Gastrocnemius medialis (tissue), 4 donors: Measurements from ENCODE around the gene CDHR4.

Source experiments
- POLR2A ChIP-seq, 2 donors: fragments of 450-650 bp; IDR thresholded peaks; one replicate each; pipeline ENCODE4 v1.6.1; 2017; ENCODE audit warnings: antibody characterized with exemption in 2 of 2, mild to moderate bottlenecking in 2 of 2, moderate library complexity in 2 of 2
- TF ChIP-seq, protein P1 (sequence below), 5 experiments: fragments of 450-650 bp in 3 of 5; fragments of 200-600 bp in 2 of 5; sonication (generic) in 2 of 5; IDR thresholded peaks in 4 of 5; conservative IDR thresholded peaks in 1 of 5; 1 replicate in 4 of 5; 2 replicates in 1 of 5; pipeline ENCODE4 v1.5.1; 2016 to 2019; ENCODE audit warnings: antibody characterized with exemption in 5 of 5, mild to moderate bottlenecking in 3 of 5, moderate library complexity in 3 of 5

DNA sequence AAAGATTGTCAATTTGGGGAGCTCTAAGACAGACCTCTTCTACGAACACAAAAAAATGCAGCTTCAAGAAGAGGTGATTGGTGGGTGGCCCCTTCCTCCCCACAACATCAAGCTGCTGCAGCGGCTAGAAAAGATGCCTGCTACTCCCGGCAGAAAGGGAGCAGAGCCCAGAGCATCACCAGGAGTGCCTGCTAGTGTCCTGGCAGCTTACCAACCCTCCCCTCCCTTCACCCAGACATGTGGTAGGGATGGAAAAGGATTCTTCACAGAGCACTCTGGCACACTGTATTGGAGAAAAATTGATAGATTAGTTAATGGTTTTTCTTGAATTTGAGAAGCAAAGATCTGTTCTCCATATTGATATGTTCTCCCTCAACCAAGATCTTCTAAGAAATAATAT lies 24.1 kb downstream of the CDHR4 start:
- TF ChIP-seq, protein P1, sequence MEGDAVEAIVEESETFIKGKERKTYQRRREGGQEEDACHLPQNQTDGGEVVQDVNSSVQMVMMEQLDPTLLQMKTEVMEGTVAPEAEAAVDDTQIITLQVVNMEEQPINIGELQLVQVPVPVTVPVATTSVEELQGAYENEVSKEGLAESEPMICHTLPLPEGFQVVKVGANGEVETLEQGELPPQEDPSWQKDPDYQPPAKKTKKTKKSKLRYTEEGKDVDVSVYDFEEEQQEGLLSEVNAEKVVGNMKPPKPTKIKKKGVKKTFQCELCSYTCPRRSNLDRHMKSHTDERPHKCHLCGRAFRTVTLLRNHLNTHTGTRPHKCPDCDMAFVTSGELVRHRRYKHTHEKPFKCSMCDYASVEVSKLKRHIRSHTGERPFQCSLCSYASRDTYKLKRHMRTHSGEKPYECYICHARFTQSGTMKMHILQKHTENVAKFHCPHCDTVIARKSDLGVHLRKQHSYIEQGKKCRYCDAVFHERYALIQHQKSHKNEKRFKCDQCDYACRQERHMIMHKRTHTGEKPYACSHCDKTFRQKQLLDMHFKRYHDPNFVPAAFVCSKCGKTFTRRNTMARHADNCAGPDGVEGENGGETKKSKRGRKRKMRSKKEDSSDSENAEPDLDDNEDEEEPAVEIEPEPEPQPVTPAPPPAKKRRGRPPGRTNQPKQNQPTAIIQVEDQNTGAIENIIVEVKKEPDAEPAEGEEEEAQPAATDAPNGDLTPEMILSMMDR (IDR thresholded peaks at IDR 0.05 in 4 of 5, conservative IDR thresholded peaks at IDR 0.05 in 1 of 5) = no peak
- TF ChIP-seq POLR2A (IDR thresholded peaks at IDR 0.05) = no peak
